Spinal cord (tissue), 10 donors: ENCODE results near the gene TBC1D22A. TPM values are rescaled to one million over a fixed set of nuclear protein-coding genes. Genes with fewer than 3 reads are reported as not detected.
A peak's percentile ranks its signal among the peaks of the same experiment; 100 is the strongest.

Experiments used
- DNase-seq, 6 donors: peaks; one replicate each; pipeline versions ENCODE4 v3.0.0 to v3.0.0-alpha.2; 2013 to 2015; ENCODE audit warnings: low spot score in 6 of 6, low read depth in 4 of 6
- H3K27ac ChIP-seq: one replicate; pipeline ENCODE4 v1.5.1; 2013; ENCODE audit warnings: low read depth, low read length, control low read depth
- H3K27me3 ChIP-seq: one replicate; pipeline ENCODE4 v1.6.1; 2013; ENCODE audit warnings: low read length; ENCODE audit not compliant: control insufficient read depth, insufficient read depth
- H3K36me3 ChIP-seq: one replicate; pipeline ENCODE4 v1.6.1; 2013; ENCODE audit warnings: low read length; ENCODE audit not compliant: control insufficient read depth, insufficient read depth
- H3K4me1 ChIP-seq: one replicate; pipeline ENCODE4 v1.6.1; 2013; ENCODE audit warnings: low read length; ENCODE audit not compliant: control insufficient read depth, insufficient read depth
- H3K4me3 ChIP-seq: one replicate; pipeline ENCODE4 v1.5.1; 2013; ENCODE audit warnings: low read depth, low read length, control low read depth
- H3K9me3 ChIP-seq: one replicate; pipeline ENCODE4 v1.6.1; 2013; ENCODE audit warnings: low read length; ENCODE audit not compliant: control insufficient read depth, insufficient read depth
- WGBS: methylation state at CpG from one replicate; pipeline ENCODE4 v1.1.5; 2013; ENCODE audit warnings: missing lambda C conversion rate; ENCODE audit not compliant: insufficient coverage; 5-methylcytosine and 5-hydroxymethylcytosine counted together
- polyA plus RNA-seq, 2 donors: library from polyadenylated mRNA; unstranded; fragments of 120-200 nt; gene quantifications; one replicate each; pipeline ENCODE4 v1.2.1, GENCODE V29; 2013; ENCODE audit not compliant: insufficient read length in 2 of 2
- total RNA-seq, 2 donors: library from RNA; depleted of rRNA in 1 of 2; stranded (reverse); fragments of 120-200 nt in 1 of 2; fragments of >200 nt in 1 of 2; gene quantifications; one replicate each; pipeline versions ENCODE4 v1.2.3 to v1.2.4, GENCODE V29; 2013 to 2014
- donor health status: healthy.

The TBC1D22A gene
- total and polyA plus RNA-seq, 4 donors = 7.1 to 14.6 (median 10.8) TPM

DNA sequence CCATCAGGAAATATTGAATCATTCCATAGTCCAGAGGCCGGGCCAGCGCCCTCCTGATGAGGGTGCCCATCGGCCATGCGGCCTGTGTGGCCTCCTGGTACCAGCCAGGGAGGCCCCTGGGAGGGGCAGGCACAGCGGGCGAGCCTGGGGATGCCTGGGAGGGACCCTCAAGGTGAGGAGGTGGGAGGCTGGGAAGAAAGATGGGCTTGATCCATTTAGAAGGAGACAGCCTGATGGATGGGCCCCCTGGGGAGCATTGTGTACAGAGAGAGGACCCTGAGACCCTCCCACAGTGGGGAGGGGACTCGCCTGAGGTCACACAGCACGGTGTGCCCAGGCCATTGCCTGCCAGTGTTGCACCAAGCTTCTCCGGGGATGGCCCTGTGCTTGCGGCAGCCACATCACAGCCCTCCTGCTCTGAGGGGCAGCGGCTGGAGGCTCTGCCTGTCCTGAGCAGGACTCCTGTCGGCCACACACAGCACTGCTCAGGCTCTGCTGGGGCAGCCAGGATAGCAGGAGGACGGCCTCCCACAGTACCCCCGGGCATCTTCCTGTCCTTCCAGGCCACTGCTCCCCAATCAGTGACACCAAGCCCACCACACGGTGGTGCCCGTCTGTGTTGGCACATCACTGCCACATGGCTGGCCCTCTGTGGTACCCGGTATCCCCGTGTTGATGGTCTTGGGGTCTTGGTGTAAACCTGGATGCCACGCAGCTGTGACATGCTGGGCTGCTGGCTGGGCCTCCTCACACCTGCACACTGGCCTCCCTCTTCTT lies 290.0 kb downstream of the TBC1D22A start:
- 85% methylated on average over 19 of the region's 19 CpGs for WGBS
- Histone ChIP-seq H3K9me3 (no peaks in the 10 kb centered on the region), H3K36me3 (peaks cover 26% of the 10 kb centered on the region), H3K27me3 (no peaks in the 10 kb centered on the region), H3K27ac (no peak overlapping the region), H3K4me3 (no peak overlapping the region), H3K4me1 (peaks cover 47% of the 10 kb centered on the region)
- no peak for DNase-seq

GRCh38 chr22:47053013-47053725 lies 290.7 kb downstream of the TBC1D22A start:
- H3K4me1 ChIP-seq = peaks cover 47% of the 10 kb centered on the region
- no peaks in the 10 kb centered on the region for H3K27me3 ChIP-seq
- peaks cover 32% of the 10 kb centered on the region for H3K36me3 ChIP-seq
- no peak overlapping the region for H3K27ac ChIP-seq
- H3K9me3 ChIP-seq = no peaks in the 10 kb centered on the region
- no peak for DNase-seq
- WGBS = 84% methylated on average over 14 of the region's 14 CpGs
- no peak overlapping the region for H3K4me3 ChIP-seq

DNA sequence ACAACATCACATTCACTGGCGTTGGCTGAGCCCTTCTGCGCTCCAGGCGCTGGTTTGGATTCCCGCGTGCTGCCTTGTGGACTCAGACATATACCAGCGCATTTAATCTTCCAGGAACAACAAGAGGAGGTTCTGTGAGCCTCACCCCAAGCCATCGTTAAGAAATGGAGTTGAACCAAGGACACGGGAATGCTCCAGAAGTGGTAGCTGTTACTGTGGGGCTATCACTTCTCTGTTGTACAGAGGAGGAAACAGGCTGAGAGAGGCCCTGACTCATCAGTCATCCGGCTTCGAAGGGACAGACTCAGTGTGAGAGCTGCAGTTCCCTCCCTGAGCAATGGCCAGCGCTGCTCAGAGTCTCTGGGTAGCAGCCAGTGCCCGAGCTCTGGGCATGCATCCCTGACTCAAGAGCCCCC lies 291.3 kb downstream of the TBC1D22A start:
- DNase-seq = peak in 1 of 6 donors; percentile 67
- Histone ChIP-seq H3K27ac (no peak overlapping the region), H3K9me3 (no peaks in the 10 kb centered on the region), H3K36me3 (peaks cover 36% of the 10 kb centered on the region), H3K27me3 (no peaks in the 10 kb centered on the region), H3K4me3 (no peak overlapping the region), H3K4me1 (peaks cover 48% of the 10 kb centered on the region)
- WGBS = 67% methylated on average over 7 of the region's 12 CpGs

DNA sequence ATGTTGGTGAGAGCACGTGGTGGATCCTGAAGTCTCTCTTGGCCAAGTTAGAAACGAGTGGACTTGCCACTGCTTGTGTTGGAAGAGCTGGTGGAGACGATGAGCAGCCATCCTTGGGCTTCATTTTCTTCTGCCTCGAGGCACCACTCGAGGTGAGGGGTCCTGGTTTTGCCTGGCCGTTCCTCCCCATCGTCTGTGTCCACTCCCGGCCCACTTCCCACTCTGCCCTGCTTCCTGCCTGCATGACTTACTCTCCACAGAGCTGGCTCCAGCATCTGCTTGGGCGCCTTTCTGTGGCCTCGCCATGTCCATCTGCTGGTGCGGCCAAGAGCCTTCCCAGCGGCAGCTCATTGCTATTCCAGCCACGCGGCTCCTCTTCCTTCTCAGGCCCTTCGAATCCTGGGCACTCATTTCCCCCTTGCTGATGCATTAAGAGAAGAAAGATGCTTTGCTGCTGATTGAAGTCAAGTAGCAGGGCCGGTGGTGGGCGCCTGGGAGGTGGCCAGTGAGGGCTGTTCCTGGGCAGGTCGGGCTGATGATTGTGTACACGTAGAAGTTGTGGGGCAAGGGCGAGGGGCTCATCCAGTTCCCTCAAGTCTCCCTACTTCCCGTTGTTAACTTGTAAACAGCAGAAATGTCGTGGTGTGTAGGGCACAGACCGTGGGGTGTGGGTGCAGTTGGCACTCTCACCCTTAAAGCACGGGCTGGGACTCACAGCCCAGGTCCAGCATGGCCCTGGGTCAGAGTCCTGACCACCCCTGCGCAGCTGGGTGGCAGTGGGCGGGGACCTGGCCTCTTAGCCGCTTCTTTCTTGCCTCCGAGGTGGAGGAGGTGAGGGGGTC lies 292.0 kb downstream of the TBC1D22A start:
- Histone ChIP-seq H3K9me3 (no peaks in the 10 kb centered on the region), H3K4me3 (no peak overlapping the region), H3K27me3 (no peaks in the 10 kb centered on the region), H3K4me1 (peaks cover 54% of the 10 kb centered on the region), H3K36me3 (peaks cover 41% of the 10 kb centered on the region), H3K27ac (no peak overlapping the region)
- DNase-seq = peak in 2 of 6 donors; percentile 48 to 67
- 86% methylated on average over 28 of the region's 28 CpGs for WGBS

DNA sequence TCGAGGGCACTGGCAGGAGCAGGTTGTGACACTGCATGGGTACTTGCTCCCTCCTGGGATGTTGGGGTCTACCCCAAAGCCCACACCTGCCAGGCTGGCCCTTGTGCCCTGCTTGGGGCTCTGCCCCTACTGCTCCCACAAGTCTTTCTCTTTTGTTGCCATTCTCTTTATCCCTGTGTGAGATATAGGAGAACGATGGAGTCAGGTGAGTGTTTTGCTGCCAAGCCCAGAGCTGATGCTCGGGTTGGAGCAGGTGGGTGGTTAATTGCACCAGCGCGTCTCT lies 292.6 kb downstream of the TBC1D22A start:
- H3K4me1 ChIP-seq = peaks cover 57% of the 10 kb centered on the region
- H3K4me3 ChIP-seq = no peak overlapping the region
- H3K27ac ChIP-seq = no peak overlapping the region
- H3K27me3 ChIP-seq = no peaks in the 10 kb centered on the region
- H3K9me3 ChIP-seq = no peaks in the 10 kb centered on the region
- DNase-seq = no peak
- peaks cover 41% of the 10 kb centered on the region for H3K36me3 ChIP-seq
- WGBS = 87% methylated on average over 5 of the region's 5 CpGs

- Histone ChIP-seq H3K9me3 (no peaks in the 10 kb centered on the region), H3K27ac (no peak overlapping the region), H3K36me3 (peaks cover 41% of the 10 kb centered on the region), H3K27me3 (no peaks in the 10 kb centered on the region), H3K4me3 (no peak overlapping the region), H3K4me1 (peaks cover 58% of the 10 kb centered on the region)
- no peak for DNase-seq
- 100% methylated on average over 4 of the region's 4 CpGs for WGBS
Observed at GRCh38 chr22:47055461-47055860, 293.0 kb downstream of the TBC1D22A start.

DNA sequence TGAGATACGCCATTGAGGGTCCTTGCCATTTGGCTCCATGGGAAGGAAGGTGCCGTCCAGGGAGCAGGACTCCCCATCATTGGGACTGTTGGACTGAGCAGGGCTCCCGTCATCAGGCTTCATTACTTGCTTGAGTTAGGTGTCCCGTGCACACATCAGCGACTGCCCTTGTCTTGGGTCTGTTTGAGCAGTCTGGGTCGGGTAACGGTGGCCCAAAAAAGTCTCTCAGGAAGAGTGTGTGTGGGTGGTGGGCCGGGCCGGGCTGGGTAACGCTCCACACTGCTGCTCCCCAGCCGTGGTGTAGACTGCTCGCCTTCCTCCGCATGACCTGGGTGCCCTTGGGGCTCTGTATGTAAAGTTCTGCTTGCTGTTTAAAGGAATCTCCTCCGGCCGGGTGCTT lies 293.5 kb downstream of the TBC1D22A start:
- no peak for DNase-seq
- Histone ChIP-seq H3K27ac (no peak overlapping the region), H3K4me1 (peaks cover 58% of the 10 kb centered on the region), H3K27me3 (no peaks in the 10 kb centered on the region), H3K9me3 (no peaks in the 10 kb centered on the region), H3K4me3 (no peak overlapping the region), H3K36me3 (peaks cover 42% of the 10 kb centered on the region)
- 91% methylated on average over 15 of the region's 15 CpGs for WGBS

DNA sequence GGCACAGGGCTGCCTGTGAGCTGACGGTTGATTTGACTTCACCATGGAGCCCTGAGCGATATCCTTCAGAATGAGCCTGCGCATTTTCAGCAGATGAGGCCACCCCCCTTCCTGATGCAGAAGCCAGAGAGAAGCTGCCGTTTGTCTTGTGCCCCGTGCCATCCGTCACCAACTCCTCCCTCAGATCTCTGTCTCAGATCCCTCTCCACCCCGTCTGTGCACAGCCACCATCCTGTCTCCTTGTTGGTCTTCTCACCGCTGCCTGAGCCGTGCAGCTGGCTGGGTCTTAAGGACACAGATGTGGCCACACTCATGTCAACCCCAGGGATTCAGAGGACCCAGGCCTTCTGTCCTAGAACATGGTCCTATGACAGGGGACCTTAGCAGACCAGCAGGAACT lies 293.9 kb downstream of the TBC1D22A start:
- no peaks in the 10 kb centered on the region for H3K9me3 ChIP-seq
- DNase-seq = no peak
- 67% methylated on average over 9 of the region's 9 CpGs for WGBS
- H3K36me3 ChIP-seq = peaks cover 47% of the 10 kb centered on the region
- peaks cover 56% of the 10 kb centered on the region for H3K4me1 ChIP-seq
- H3K4me3 ChIP-seq = no peak overlapping the region
- no peak overlapping the region for H3K27ac ChIP-seq
- no peaks in the 10 kb centered on the region for H3K27me3 ChIP-seq

DNA sequence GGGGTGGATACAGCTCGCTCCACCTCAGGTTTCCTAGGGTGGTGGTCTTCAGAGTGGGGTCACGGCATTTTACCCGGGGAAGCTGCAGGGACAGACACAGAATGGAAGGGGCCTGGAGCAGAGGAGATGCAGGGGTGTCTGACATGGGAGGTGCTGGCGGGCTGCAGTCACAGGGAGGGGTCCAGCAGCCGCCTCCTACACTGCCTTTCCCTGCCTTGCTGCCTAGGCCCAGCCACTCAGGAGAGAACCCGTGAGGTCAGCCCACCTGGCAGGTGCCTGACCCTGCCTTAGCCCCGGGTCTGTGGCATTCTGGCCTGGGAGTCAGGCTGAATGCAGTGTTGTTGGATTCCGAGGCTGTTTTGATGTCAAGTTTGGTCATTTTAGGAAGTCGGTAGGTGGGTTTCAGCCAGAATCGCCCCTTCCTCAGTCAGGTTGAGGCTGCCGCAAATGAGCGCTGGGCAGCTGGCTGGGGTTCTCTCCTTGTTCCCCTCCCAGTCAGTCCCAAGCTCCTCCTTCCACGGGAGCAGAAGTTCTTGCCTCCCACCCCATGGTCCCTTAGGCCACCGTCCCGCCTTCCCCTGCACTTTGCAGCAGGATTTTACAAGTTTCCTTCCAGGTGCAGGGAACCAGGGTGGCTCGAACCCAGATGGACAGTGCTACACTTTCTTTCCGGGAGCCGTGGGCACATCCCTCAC lies 294.5 kb downstream of the TBC1D22A start:
- Histone ChIP-seq H3K36me3 (peaks cover 45% of the 10 kb centered on the region), H3K4me3 (no peak overlapping the region), H3K9me3 (no peaks in the 10 kb centered on the region), H3K27ac (no peak overlapping the region), H3K27me3 (no peaks in the 10 kb centered on the region), H3K4me1 (peaks cover 51% of the 10 kb centered on the region)
- WGBS = 99% methylated on average over 14 of the region's 18 CpGs
- no peak for DNase-seq
